ENCODE results near the gene SCARF2.
"Not testable (repeated sequence)": the region's sequence is repeated elsewhere in the genome, so short reads cannot be mapped to it uniquely, and the experiment has no call there.

SCARF2 gene

DNA sequence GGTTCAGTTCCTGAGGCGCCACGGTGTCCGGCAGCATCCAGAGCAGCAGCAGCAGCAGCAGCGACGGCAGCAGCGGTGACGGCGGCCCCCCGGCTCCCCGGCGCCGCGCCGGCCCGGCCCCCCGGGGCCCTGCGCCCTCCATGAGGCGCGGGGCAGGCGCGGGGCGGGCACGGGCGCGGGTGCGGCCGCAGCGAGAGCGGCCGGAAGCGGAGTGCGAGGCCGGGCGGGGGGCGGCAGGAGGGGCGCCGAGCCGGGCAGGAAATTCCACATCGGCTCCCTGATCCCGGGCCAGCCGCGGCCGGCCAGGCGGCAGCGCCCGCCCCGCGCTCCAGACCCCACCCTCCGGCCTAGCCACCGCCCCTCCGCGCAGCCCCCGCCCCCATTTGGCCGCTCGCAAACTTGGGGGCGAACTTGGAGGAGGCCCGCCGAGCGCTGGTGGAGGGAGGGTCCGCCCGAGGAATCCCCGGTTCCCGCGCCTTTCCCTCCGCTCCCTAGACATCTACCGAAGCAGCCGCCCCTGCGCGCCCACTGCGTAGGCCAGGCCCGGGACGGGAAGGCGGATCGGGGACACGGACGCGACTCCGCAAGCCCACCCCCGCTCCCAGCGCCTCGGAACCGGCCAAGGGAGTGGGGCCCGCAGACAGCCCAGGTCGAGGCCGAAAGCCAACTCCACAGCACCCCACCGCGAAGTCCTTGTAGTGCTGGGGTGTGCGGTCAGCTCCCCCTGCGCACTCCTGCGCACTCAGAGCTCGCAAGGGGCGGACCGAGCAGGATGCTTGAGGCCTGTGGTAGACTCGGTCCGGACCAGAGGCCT lies at the start of gene SCARF2:
SCARF2 (minus strand) TSS at position 213 of the 814 bp plus-strand sequence; CDS start at position 142, 71 bp downstream.
- DNase-seq: no peak

DNA sequence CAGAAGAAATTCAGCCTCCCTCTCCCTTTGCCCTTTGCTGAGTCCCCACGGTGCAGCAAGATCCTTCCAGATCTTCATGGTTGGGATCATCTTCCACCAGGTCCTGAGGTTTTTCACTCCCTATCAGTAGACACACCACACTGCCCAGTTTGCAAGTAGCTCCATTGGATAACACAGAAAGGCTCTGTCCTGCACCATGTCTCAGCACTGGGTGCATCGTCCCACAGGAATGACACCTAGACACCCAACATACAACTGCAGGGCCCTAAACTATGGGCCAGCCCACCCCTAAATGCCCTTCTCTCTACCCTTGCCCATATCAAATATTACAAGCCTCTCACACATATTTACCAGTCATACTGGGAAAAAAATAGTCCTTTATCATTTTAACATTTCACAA lies 48.6 kb upstream of the SCARF2 start:
- DNase-seq: no peak

DNA sequence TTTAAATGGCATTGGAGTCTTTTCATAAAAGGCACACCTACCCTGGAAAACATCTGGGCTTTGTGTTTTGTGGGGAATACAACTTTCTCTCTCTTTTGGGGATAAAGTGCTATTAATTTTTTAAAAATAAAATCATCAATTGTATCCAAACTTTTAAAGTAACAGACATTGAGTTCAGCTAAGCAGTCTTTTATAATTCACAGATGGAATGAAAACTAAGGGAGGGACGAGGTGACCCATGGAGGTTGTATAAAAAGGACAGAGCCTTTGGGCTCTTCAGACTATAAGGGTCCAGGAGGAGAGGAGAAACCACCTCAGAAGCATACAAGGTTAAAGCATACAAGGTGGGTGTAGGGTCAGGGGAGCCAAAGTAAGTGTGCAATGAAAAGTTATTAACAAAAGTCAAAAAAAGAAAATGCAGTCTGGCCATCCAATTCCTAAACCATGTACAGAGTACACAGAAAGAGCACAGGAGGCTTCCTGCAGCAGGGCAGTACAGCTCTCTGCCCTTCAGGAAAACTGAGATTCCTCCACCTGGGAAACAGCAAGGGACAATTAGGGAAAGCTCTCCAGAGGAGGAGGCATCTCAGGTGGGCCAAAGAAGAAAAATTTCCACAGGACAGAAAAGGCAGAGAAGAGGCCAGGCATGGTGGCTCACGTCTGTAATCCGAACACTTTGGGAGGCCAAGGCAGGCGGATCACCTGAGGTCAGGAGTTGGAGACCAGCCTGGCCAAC lies 47.5 kb upstream of the SCARF2 start:
- DNase-seq: no peak

GRCh38 chr22:20483771-20484170 lies 46.1 kb upstream of the SCARF2 start:
- DNase-seq: no peak

GRCh38 chr22:20483143-20483506 lies 45.5 kb upstream of the SCARF2 start:
- DNase-seq: not testable (repeated sequence)

- no peak for DNase-seq
Observed at GRCh38 chr22:20479612-20480196, 42.1 kb upstream of the SCARF2 start.

GRCh38 chr22:20478059-20478458 lies 40.4 kb upstream of the SCARF2 start:
- DNase-seq: not testable (repeated sequence)

DNA sequence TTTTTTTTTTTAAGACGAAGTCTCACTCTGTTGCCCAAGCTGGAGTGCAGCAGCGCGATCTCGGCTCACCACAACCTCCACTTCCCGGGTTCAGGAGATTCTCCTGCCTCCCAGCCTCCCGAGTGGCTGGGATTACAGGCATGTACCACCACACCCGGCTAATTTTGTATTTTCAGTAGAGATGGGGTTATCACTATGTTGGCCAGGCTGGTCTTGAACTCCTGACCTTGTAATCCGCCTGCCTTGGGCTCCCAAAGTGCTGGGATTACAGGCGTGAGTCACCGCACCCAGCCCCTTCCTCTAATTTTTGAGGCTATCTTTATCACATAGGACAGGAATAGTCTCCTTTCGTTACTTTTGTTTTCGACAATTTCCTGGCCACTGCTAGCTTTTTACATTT lies 37.9 kb upstream of the SCARF2 start:
- DNase-seq: not testable (repeated sequence)

GRCh38 chr22:20475115-20475436 lies 37.5 kb upstream of the SCARF2 start:
- no peak for DNase-seq

DNA sequence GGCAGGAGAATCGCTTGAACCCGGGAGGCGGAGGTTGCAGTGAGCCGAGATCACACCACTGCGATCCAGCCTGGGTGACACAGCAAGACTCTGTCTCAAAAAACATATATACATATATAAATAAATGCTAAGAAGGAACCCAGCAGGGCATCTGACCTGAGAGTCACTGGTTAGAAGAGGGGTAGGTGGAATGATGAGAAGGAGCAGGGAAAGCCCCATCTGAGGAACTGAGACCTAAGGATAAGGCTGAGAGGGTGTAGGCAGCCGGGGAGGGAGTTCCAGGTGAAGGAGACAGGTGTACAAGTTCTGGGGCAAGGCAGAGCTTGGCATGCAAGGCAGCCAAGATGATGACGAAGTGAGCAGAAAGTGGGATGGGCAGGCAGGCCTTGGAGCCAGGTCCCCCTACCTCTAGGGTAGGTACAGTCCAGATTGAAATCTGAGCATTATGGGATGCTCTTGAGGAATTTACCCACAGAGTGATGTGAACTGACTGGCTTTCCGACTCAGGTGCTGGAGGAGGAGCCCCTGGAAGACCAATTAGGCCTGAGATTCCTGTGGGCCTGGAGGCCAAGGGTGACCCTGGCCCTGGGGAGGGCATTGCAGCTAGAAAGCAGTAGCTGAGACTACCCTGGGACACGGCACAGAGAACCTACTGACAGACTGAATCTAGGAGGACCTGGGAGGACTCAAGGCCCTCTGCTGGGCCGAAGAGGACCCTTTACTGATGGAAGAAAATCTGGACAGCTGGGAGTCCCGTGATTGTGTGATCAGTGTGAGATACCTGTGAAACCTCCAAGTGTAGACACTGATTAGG lies 35.2 kb upstream of the SCARF2 start:
- DNase-seq: no peak

- no peak for DNase-seq
Observed at GRCh38 chr22:20471126-20471833, 33.7 kb upstream of the SCARF2 start.

DNA sequence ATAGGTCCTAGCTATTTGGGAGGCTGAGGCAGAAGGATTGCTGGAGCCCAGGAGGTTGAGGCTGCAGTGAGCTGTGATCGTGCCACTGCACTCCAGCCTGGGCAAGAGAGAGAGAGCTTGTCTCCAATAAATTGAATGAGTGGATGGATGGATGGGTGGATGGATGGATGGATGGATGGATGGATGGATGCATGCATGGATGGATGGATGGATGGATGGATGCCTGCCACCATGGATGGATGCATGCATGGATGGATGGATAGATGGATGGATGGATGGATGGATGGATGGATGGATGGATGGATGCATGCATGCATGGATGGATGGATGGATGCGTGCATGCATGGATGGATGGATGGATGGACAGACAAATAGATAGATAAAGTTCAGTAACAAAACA lies 32.9 kb upstream of the SCARF2 start:
- not testable (repeated sequence) for DNase-seq

DNA sequence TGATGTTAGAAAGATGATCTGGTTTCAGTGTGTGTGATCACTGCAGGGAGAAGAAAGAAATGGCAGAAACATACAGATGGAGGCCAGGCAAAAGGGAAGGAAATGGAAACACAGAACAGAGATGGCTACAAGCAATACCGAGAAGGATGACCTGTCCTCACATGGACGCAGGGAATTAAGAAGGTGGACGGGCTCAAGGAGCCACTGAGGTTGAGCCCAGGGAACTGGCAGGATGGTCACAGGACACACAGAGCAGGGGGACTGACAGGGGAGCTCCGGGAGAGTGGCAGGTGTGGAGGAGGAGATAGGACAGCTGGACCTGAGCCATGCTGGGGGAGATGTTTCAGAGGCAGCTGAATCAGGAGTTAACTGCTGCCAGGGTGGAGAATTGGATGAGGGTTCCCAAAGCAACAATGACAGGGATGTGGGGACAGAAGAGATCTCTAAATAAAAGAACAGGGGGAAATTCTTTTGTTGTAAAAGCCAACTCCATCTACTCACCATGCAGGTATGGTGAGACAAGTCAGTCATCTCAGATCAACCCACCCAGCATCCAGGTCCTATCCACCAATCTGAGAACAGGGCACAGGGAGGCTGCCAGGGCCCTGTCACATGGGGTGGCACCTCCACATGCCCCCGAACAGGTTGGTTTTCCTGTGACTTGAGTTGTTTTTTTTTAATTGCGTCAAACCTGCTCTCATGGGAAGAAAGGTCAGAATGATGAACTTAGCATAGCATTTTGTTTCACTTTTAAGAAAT lies 31.7 kb upstream of the SCARF2 start:
- no peak for DNase-seq

DNA sequence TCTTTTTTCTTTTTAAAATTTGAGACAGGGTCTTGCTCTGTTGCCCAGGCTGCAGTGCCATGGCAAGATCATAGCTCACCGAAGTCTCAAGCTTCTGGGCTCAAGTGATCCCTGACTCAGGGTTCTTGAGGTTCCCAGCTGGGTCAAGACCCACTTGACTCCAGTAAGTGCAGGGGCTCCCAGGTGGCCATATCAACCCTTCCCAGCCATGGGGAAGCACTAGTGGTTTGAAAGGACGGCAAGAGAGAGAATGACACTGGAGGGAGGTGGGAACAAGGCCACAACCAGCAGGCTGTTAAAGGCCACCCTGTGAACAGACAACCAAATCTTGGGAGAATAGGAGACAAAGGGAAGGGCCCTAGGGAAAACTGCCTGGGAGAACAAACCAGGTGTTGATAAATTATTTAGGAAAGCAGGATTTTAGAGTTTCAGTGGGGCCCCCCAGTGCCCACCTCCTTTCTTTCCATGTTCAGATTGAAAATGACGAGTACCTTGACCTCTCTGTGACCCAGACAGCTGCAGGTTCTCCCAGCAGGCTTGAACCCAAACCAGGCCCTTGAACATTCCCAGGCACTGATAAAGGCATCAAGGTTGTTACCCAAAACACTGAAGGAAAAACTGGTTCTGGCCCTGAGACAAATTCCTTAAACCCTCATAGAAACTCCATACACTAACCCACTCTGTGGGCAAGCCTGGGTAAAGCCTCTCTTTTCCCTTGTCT lies 29.2 kb upstream of the SCARF2 start:
- no peak for DNase-seq

DNA sequence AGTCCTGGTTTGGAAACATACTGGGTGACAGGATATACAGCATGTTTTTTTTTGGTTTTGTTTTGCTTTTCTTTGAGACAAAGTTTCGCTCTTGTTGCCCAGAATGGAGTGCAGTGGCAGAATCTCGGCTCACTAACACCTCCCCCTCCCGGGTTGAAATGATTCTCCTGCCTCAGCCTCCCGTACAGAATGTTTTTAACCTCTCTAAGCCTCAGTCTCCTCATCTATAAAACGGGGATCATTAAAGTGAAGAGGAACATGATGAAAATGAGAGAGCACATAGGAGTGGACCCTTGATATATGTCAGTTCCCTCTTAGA lies 28.1 kb upstream of the SCARF2 start:
- no peak for DNase-seq

- DNase-seq: no peak
Observed at GRCh38 chr22:20464912-20465758, 27.5 kb upstream of the SCARF2 start.

DNA sequence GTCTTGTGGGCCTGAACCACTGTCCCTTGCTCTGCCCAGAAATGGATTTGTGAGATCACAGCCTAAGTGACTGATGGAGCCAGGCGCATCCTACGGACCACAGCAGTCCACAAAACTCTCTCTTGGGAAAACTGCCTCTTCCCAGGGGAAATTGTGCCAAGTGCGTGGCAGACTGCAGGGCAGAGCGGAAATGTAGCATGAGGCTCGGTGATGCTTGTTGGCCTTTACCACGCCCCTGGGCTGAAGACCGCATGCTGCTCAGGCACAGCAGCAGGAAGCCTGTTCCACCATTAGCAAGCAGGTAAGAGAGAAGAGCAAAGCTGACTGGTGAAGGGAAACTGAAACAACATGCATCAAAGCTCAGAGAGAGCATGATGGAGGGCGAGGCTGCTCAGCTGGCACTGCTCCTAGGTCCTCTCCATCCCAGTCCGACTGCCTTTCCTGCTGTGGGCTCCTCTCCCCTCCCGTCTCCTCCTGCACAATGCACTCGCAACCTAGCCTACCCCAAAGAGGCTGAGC lies 26.5 kb upstream of the SCARF2 start:
- DNase-seq: no peak

GRCh38 chr22:20463324-20464095 lies 25.9 kb upstream of the SCARF2 start:
- no peak for DNase-seq

GRCh38 chr22:20459862-20460261 lies 22.2 kb upstream of the SCARF2 start:
- no peak for DNase-seq

All from SIG-M5 (cell line).